Activated T-cell treated with anti-CD3 and anti-CD28 coated beads for 1 hour (primary cell): ENCODE results near the gene EVA1A.

Source experiments
- DNase-seq: peaks from one replicate; pipeline ENCODE4 v3.0.0-alpha.2; 2020; ENCODE audit warnings: low read depth

EVA1A gene

GRCh38 chr2:75562513-75562864 lies 1.8 kb upstream of the EVA1A start:
- DNase-seq, result no peak

- no peak for DNase-seq
Observed at GRCh38 chr2:75561566-75562512, 1.1 kb upstream of the EVA1A start.

- no peak for DNase-seq
Observed at GRCh38 chr2:75560022-75560767, 544 bp downstream of the EVA1A start.

- no peak for DNase-seq
Observed at GRCh38 chr2:75559680-75560021, 1.1 kb downstream of the EVA1A start.

GRCh38 chr2:75558786-75559679 lies 1.7 kb downstream of the EVA1A start:
- DNase-seq, result no peak

- no peak for DNase-seq
Observed at GRCh38 chr2:75558136-75558535, 2.6 kb downstream of the EVA1A start.

- no peak for DNase-seq
Observed at GRCh38 chr2:75557474-75558133, 3.1 kb downstream of the EVA1A start.

GRCh38 chr2:75556679-75557366 lies 3.9 kb downstream of the EVA1A start:
- no peak for DNase-seq

- no peak for DNase-seq
Observed at GRCh38 chr2:75555701-75556100, 5.0 kb downstream of the EVA1A start.

GRCh38 chr2:75553935-75554531 lies 6.7 kb downstream of the EVA1A start:
- no peak for DNase-seq

- no peak for DNase-seq
Observed at GRCh38 chr2:75552222-75552621, 8.5 kb downstream of the EVA1A start.

- no peak for DNase-seq
Observed at GRCh38 chr2:75551434-75551833, 9.3 kb downstream of the EVA1A start.

- DNase-seq, result no peak
Observed at GRCh38 chr2:75549401-75550253, 11.1 kb downstream of the EVA1A start.

- DNase-seq, result no peak
Observed at GRCh38 chr2:75548036-75548573, 12.6 kb downstream of the EVA1A start.

- no peak for DNase-seq
Observed at GRCh38 chr2:75547345-75548035, 13.2 kb downstream of the EVA1A start.

GRCh38 chr2:75545922-75546321 lies 14.8 kb downstream of the EVA1A start:
- DNase-seq, result no peak

- no peak for DNase-seq
Observed at GRCh38 chr2:75545387-75545786, 15.4 kb downstream of the EVA1A start.

- DNase-seq, result no peak
Observed at GRCh38 chr2:75543446-75543845, 17.3 kb downstream of the EVA1A start.

- no peak for DNase-seq
Observed at GRCh38 chr2:75541430-75541829, 19.3 kb downstream of the EVA1A start.
